SK-N-SH (cell line): ENCODE results near the gene SMAD3. TPM values are rescaled to one million over a fixed set of nuclear protein-coding genes. Genes with fewer than 3 reads are reported as not detected.

Source experiments
- CTCF ChIA-PET: fragments of 300-600, 350-600 bp; formaldehyde crosslinking; extraction: SDS; loops from one replicate; lab custom pipeline; 2021; lab: Yijun Ruan, JAX
- POLR2A ChIA-PET: fragments of 350-600 bp; sonication (Branson Sonifier 250); formaldehyde crosslinking; extraction: SDS; loops from one replicate; lab custom pipeline; 2020; ENCODE audit warnings: antibody characterized with exemption, inconsistent platforms; lab: Yijun Ruan, JAX
- DNase-seq: peaks from one replicate; pipeline ENCODE4 v3.0.0; 2012
- H2AFZ ChIP-seq: fragments of 200-600 bp; sonication (generic); 2 replicates; pipeline ENCODE4 v1.8.1; 2016; ENCODE audit warnings: antibody characterized with exemption, mild to moderate bottlenecking, low read depth
- H3F3A ChIP-seq: fragments of 200-600 bp; sonication (generic); replicated peaks from 2 replicates; pipeline ENCODE3; 2016; ENCODE audit warnings: antibody characterized with exemption, mild to moderate bottlenecking; ENCODE audit not compliant: insufficient read depth
- H3K27ac ChIP-seq, 2 experiments: fragments of 200-500 bp in 1 of 2; fragments of 200-600 bp in 1 of 2; sonication (Bioruptor generic) in 1 of 2; sonication (generic), shearing (Covaris generic) in 1 of 2; 2 replicates each; pipeline versions ENCODE4 v1.5.1 to v1.6.1; 2014 to 2016; ENCODE audit warnings: low read depth in 2 of 2, inconsistent platforms in 1 of 2, low read length in 1 of 2, mild to moderate bottlenecking in 1 of 2, mixed read lengths in 1 of 2
- H3K27me3 ChIP-seq: fragments of 200-600 bp; sonication (generic), shearing (Covaris generic); 2 replicates; pipeline ENCODE4 v1.6.1; 2016; ENCODE audit warnings: mixed run types; ENCODE audit not compliant: insufficient read depth
- H3K36me3 ChIP-seq, 2 experiments: fragments of 200-500 bp in 1 of 2; fragments of 200-600 bp in 1 of 2; sonication (Bioruptor generic) in 1 of 2; sonication (generic) in 1 of 2; replicated peaks in 1 of 2; 2 replicates each; pipeline versions ENCODE3 to v1.5.1; 2014 to 2016; ENCODE audit warnings: low read length in 1 of 2, mild to moderate bottlenecking in 1 of 2; ENCODE audit not compliant: insufficient read depth in 2 of 2, control insufficient read depth in 1 of 2
- H3K4me1 ChIP-seq, 2 experiments: fragments of 200-500 bp in 1 of 2; fragments of 200-600 bp in 1 of 2; sonication (Bioruptor generic) in 1 of 2; sonication (generic), shearing (Covaris generic) in 1 of 2; 2 replicates each; pipeline versions ENCODE4 v1.5.1 to v1.6.1; 2014 to 2016; ENCODE audit warnings: low read depth in 1 of 2, low read length in 1 of 2, mixed run types in 1 of 2; ENCODE audit not compliant: insufficient read depth in 2 of 2, control insufficient read depth in 1 of 2
- H3K4me2 ChIP-seq: fragments of 200-600 bp; sonication (generic), shearing (Covaris generic); 2 replicates; pipeline ENCODE4 v1.6.1; 2017; ENCODE audit warnings: mixed run types
- H3K4me3 ChIP-seq, 2 experiments: fragments of 200-500 bp in 1 of 2; fragments of 200-600 bp in 1 of 2; sonication (Bioruptor generic) in 1 of 2; sonication (generic), shearing (Covaris generic) in 1 of 2; 2 replicates each; pipeline versions ENCODE4 v1.5.1 to v1.8.1; 2014 to 2016; ENCODE audit warnings: low read depth in 2 of 2, inconsistent platforms in 1 of 2, low read length in 1 of 2, mild to moderate bottlenecking in 1 of 2, mixed read lengths in 1 of 2, moderate library complexity in 1 of 2
- H3K79me2 ChIP-seq: fragments of 200-600 bp; sonication (generic); 2 replicates; pipeline ENCODE4 v1.8.1; 2017; ENCODE audit warnings: mild to moderate bottlenecking; ENCODE audit not compliant: insufficient read depth
- H3K9ac ChIP-seq: fragments of 200-600 bp; sonication (generic); 2 replicates; pipeline ENCODE4 v1.6.1; 2017; ENCODE audit warnings: mixed run types
- H3K9me2 ChIP-seq: fragments of 200-600 bp; sonication (generic); 2 replicates; pipeline ENCODE4 v1.6.1; 2017; ENCODE audit warnings: mixed run types
- H3K9me3 ChIP-seq: fragments of 200-600 bp; sonication (generic); 2 replicates; pipeline ENCODE4 v1.6.1; 2017; ENCODE audit warnings: mixed run types, mild to moderate bottlenecking, moderate library complexity
- H4K20me1 ChIP-seq: fragments of 200-600 bp; sonication (generic); 2 replicates; pipeline ENCODE4 v1.6.1; 2017; ENCODE audit warnings: mild to moderate bottlenecking, mixed run types; ENCODE audit not compliant: insufficient read depth
- CHD2 ChIP-seq: fragments of 150-350 bp; IDR thresholded peaks from 2 replicates; pipeline ENCODE4 v1.6.1; 2018; ENCODE audit warnings: low read length; ENCODE audit not compliant: partially characterized antibody
- MEF2A ChIP-seq: IDR thresholded peaks from 2 replicates; pipeline ENCODE4 v1.4.0; 2012; ENCODE audit warnings: low read depth, borderline replicate concordance
- NFIC ChIP-seq: IDR thresholded peaks from 2 replicates; pipeline ENCODE4 v1.4.0; 2012; ENCODE audit warnings: borderline replicate concordance
- RXRA ChIP-seq: IDR thresholded peaks from 2 replicates; pipeline ENCODE4 v1.4.0; 2012; ENCODE audit warnings: low read depth, mild to moderate bottlenecking, borderline replicate concordance
- TAF1 ChIP-seq: IDR thresholded peaks from 2 replicates; pipeline ENCODE4 v1.6.1; 2012; ENCODE audit warnings: low read depth, mild to moderate bottlenecking, low read length, moderate library complexity, borderline replicate concordance
- TCF12 ChIP-seq: IDR thresholded peaks from 2 replicates; pipeline ENCODE4 v1.4.0; 2012
- WGBS: methylation state at CpG from one replicate; pipeline ENCODE4 v1.1.6; 2017; ENCODE audit warnings: low lambda C conversion rate; 5-methylcytosine and 5-hydroxymethylcytosine counted together
- polyA plus RNA-seq, 3 experiments: library from polyadenylated mRNA; depleted of rRNA; stranded (reverse); fragments of >200 nt; gene quantifications; 2 replicates each; pipeline ENCODE4 v1.2.3, GENCODE V29; 2012
- TF ChIP-seq, protein P1 (sequence below): IDR thresholded peaks from 2 replicates; pipeline ENCODE4; 2012

SMAD3 gene
- polyA plus RNA-seq, 1 of the 3 experiments (the other 2 are of a cell fraction) = 19.5 TPM

GRCh38 chr15:67137319-67137718 is 71.9 kb downstream of the SMAD3 start:
- TF ChIP-seq CHD2 = no peak
- TF ChIP-seq RXRA = no peak
- TF ChIP-seq MEF2A = no peak
- Histone ChIP-seq H3K4me1 (peaks cover 21 to 37% of the 10 kb centered on the region in 2 experiments), H3K27ac (no peak overlapping the region), H3K9ac (peak overlapping the region; percentile 12; the same call in 1 of the 2 replicates), H2AFZ (no peak overlapping the region; the same call in 1 of the 2 replicates), H3K79me2 (peaks cover 97% of the 10 kb centered on the region), H4K20me1 (no peaks in the 10 kb centered on the region), H3K9me2 (no peaks in the 10 kb centered on the region), H3K36me3 (no peaks in the 10 kb centered on the region), H3K9me3 (no peaks in the 10 kb centered on the region), H3F3A (peaks cover 11% of the 10 kb centered on the region), H3K27me3 (no peaks in the 10 kb centered on the region), H3K4me3 (no peak overlapping the region), H3K4me2 (no peak overlapping the region)
- CTCF ChIA-PET = interaction anchor here (0.5 kb wide), 1 partner anchor 168 kb away, joined by 3 read pairs; no protein-coding TSS in a partner anchor
- no peak for DNase-seq
- 100% methylated on average over 1 of the region's 1 CpG for WGBS
- POLR2A ChIA-PET = no interaction called here

DNA sequence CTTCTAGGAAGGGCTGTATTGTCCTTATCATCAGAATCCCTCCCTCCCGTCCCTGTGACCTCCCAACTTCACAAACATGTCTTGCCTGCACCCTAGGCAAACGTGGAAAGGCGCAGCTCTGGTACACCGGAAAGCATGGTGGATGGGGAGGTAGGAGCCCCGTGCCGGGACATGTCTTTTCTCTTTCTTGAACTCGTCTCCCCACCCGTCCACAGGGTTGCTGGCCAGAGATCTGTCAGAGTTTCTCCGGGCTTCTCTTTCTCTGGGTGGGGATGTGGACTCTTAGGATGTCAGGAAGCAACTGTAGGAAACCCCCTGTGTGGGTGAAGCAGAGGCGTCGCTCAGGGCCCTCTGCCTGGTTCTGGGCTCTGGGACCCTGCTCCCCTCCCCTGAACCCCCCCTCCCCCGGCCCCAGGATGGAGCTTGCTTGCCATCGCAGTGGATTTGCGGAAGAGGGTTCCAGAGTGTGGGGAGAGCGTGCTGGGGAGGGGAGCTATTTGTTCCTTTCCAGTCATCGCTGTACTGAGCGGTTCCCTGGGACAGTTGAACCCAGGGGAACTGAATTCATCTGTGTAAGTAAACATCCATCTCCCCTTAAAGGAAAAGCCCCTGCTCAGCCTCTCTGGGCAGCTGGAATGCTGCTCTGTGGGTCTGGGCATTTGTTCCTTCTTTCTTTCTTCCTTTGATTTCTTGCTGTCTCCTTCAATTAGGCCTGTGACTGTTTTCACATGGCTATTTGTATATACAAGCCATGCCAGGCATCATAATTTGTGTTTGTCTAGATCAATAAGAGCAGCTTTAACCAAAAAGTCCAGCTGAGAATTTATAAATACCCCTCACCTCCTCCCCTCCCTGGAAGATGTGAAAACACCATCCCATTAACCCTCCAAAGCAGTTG is 72.8 kb downstream of the SMAD3 start:
- H4K20me1 ChIP-seq = no peaks in the 10 kb centered on the region
- H3K36me3 ChIP-seq = no peaks in the 10 kb centered on the region
- no peak for DNase-seq
- CTCF ChIA-PET = interaction anchor here (0.5 to 1.1 kb wide), 2 partner anchors 167 to 184 kb away, joined by 3 read pairs; no protein-coding TSS in a partner anchor
- 80% methylated on average over 12 of the region's 17 CpGs for WGBS
- H2AFZ ChIP-seq = no peak overlapping the region
- peak overlapping the region in 1 of 2 experiments; percentile 35; a peak in 1 of 4 replicates for H3K27ac ChIP-seq
- H3K9me2 ChIP-seq = no peaks in the 10 kb centered on the region
- TF ChIP-seq NFIC (no peak), TCF12 (peak; percentile 13; the same call in 1 of the 2 replicates), TAF1 (no peak)
- TF ChIP-seq, protein P1, sequence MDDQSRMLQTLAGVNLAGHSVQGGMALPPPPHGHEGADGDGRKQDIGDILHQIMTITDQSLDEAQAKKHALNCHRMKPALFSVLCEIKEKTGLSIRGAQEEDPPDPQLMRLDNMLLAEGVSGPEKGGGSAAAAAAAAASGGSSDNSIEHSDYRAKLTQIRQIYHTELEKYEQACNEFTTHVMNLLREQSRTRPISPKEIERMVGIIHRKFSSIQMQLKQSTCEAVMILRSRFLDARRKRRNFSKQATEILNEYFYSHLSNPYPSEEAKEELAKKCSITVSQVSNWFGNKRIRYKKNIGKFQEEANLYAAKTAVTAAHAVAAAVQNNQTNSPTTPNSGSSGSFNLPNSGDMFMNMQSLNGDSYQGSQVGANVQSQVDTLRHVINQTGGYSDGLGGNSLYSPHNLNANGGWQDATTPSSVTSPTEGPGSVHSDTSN = peak; percentile 49
- TF ChIP-seq, all 33 proteins: peak for 2
- no peak overlapping the region for H3K4me3 ChIP-seq
- peak overlapping the region; percentile 43; the same call in 1 of the 2 replicates for H3K4me2 ChIP-seq
- H3F3A ChIP-seq = peaks cover 18% of the 10 kb centered on the region
- no peaks in the 10 kb centered on the region for H3K9me3 ChIP-seq
- POLR2A ChIA-PET = no interaction called here
- peaks cover 24 to 46% of the 10 kb centered on the region in 2 experiments for H3K4me1 ChIP-seq
- no peaks in the 10 kb centered on the region for H3K27me3 ChIP-seq
- H3K9ac ChIP-seq = no peak overlapping the region
- peaks cover 94% of the 10 kb centered on the region for H3K79me2 ChIP-seq
